Activated B cell treated with CpG ODN at 0.5 μM for 24 hours (primary cell): Measurements from ENCODE around the gene ECEL1. TPM values are rescaled to one million over a fixed set of nuclear protein-coding genes. Genes with fewer than 3 reads are reported as not detected.

ENCODE experiments used
- ATAC-seq: fragments of 200-7000 bp; cut with Tn5 transposase; one replicate; pipeline ENCODE4 v1.10.0; 2021; ENCODE audit warnings: low read depth, mild to moderate bottlenecking, moderate library complexity
- CTCF ChIA-PET: fragments of 350-600 bp; sonication (Branson Sonifier 250); formaldehyde crosslinking; loops from one replicate; lab custom pipeline; 2021; ENCODE audit warnings: antibody characterized with exemption; lab: Charles Lee
- POLR2A ChIA-PET: fragments of 350-600 bp; sonication (Branson Sonifier 250); formaldehyde crosslinking; loops from one replicate; lab custom pipeline; 2021; ENCODE audit warnings: antibody characterized with exemption; lab: Charles Lee
- DNase-seq: peaks from one replicate; pipeline ENCODE4 v3.0.0; 2022
- H3K27ac Mint-ChIP-seq: one replicate; pipeline ENCODE4 v1.8.0; 2020; ENCODE audit warnings: mixed read lengths
- H3K27me3 Mint-ChIP-seq: one replicate; pipeline ENCODE4 v1.8.0; 2021; ENCODE audit warnings: mixed read lengths
- H3K36me3 Mint-ChIP-seq: one replicate; pipeline ENCODE4 v1.8.0; 2021; ENCODE audit warnings: low read depth, mixed read lengths
- H3K4me1 Mint-ChIP-seq: one replicate; pipeline ENCODE4 v1.8.0; 2021; ENCODE audit warnings: mixed read lengths
- H3K4me3 Mint-ChIP-seq: one replicate; pipeline ENCODE4 v1.8.0; 2020; ENCODE audit warnings: mild to moderate bottlenecking, mixed read lengths
- H3K9me3 Mint-ChIP-seq: one replicate; pipeline ENCODE4 v1.8.0; 2020; ENCODE audit warnings: mixed read lengths
- intact Hi-C: fragments of 100-400 bp; cut with micrococcal nuclease; formaldehyde crosslinking; loops from one replicate; pipeline ENCODE4 v1.15.1; 2024
- total RNA-seq: library from RNA; stranded (reverse); gene quantifications from 2 replicates; pipeline ENCODE4 v1.2.3, GENCODE V29; 2022
- TF ChIP-seq, protein P1 (sequence below): fragments of 200-600 bp; IDR thresholded peaks from one replicate; pipeline ENCODE4 v1.8.0; 2022; ENCODE audit warnings: antibody characterized with exemption, mild to moderate bottlenecking

ECEL1 gene
- total RNA-seq, 1 donor from 2014 or later, result not detected

DNA sequence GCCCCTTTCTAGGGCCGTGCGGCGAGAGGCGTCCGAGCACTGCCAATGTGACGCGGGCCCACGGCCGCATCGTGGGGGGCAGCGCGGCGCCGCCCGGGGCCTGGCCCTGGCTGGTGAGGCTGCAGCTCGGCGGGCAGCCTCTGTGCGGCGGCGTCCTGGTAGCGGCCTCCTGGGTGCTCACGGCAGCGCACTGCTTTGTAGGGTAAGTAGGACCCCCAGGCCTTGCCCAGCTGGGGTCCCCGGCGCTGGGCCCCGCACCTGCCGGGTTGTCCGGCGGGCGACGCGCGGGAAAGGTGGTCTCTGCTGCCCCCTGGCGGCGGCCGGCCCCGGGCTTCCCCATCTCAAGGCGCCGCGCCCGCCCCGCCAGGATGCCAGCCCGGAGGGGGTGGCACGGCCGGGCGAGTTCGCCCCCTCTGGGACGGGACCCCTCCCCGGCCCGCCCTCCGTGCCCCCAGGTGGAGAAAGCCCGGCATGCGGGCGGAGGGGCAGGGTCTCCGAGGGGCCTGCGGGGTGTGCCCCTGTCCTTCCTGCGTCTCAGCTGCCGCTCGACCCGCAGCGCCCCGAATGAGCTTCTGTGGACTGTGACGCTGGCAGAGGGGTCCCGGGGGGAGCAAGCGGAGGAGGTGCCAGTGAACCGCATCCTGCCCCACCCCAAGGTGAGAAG lies 34.5 kb upstream of the ECEL1 start:
- POLR2A ChIA-PET, result no interaction called here
- peak; percentile 65 for ATAC-seq
- peaks cover 36% of the 10 kb centered on the region for H3K27me3 Mint-ChIP-seq

DNA sequence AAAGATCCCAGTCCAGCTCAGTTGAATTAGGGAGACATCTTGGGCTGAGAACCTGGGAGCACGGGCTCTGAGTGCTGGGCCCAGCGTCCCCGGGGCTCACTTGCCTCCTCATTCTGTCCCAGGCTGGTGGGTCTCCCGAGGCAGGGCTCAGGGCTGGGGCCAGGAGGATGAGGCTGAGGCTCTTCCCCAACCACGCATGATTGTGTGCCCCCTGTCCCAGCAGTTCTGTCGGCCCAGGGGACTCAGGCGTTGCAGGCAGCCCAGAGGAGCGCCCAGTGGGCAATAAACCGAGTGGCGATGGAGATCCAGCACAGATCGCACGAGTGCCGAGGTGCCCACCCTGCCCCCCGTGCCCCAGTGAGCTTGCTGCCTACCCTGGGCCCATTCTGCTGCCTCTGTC lies 33.5 kb upstream of the ECEL1 start:
- Mint-ChIP-seq H3K9me3 (no peaks in the 10 kb centered on the region), H3K36me3 (no peaks in the 10 kb centered on the region), H3K27me3 (peaks cover 32% of the 10 kb centered on the region), H3K27ac (no peak overlapping the region), H3K4me3 (no peak overlapping the region), H3K4me1 (peaks cover 15% of the 10 kb centered on the region)
- POLR2A ChIA-PET, result no interaction called here
- intact Hi-C loops, result no loop called here
- ATAC-seq (no peak), DNase-seq (no peak)
- TF ChIP-seq, protein P1, sequence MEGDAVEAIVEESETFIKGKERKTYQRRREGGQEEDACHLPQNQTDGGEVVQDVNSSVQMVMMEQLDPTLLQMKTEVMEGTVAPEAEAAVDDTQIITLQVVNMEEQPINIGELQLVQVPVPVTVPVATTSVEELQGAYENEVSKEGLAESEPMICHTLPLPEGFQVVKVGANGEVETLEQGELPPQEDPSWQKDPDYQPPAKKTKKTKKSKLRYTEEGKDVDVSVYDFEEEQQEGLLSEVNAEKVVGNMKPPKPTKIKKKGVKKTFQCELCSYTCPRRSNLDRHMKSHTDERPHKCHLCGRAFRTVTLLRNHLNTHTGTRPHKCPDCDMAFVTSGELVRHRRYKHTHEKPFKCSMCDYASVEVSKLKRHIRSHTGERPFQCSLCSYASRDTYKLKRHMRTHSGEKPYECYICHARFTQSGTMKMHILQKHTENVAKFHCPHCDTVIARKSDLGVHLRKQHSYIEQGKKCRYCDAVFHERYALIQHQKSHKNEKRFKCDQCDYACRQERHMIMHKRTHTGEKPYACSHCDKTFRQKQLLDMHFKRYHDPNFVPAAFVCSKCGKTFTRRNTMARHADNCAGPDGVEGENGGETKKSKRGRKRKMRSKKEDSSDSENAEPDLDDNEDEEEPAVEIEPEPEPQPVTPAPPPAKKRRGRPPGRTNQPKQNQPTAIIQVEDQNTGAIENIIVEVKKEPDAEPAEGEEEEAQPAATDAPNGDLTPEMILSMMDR, result no peak
- CTCF ChIA-PET, result interaction anchor here (1.0 to 1.4 kb wide), 2 partner anchors 10 to 74 kb away, joined by 3 to 6 read pairs; no protein-coding TSS in a partner anchor

More for the DNA sequence above, 34.5 kb upstream of the ECEL1 start:
- intact Hi-C loops, result loop anchor here (1.0 to 2.0 kb wide), 3 partner anchors 28 to 616 kb away; partner anchors contain the start of genes EIF4E2 and TIGD1
- Mint-ChIP-seq H3K4me1 (peaks cover 15% of the 10 kb centered on the region), H3K4me3 (peak overlapping the region; percentile 7), H3K36me3 (no peaks in the 10 kb centered on the region), H3K27ac (no peak overlapping the region), H3K9me3 (no peaks in the 10 kb centered on the region)
- TF ChIP-seq, protein P1, result peak; percentile 56
- DNase-seq, result peak; percentile 79
- CTCF ChIA-PET, result interaction anchor here (1.4 kb wide), 1 partner anchor 75 kb away, joined by 6 read pairs; no protein-coding TSS in a partner anchor

DNA sequence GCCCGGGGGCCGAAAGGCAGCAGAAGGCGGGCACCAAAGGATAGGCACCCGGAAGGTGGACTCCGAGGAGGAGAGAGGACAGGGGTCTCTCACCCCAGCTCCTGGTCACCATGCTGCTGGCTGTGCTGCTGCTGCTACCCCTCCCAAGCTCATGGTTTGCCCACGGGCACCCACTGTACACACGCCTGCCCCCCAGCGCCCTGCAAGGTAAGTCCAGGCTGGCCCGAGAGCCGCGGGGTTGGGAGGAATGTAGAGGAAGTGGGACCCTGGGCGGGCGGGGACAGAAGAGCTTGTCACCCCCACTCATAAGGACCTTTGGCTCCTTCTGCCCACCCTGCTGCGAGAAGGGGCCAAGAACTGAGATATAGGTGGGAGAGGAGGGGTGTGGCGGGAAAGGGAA lies 32.9 kb upstream of the ECEL1 start:
- ATAC-seq (no peak), DNase-seq (no peak)
- Mint-ChIP-seq H3K9me3 (no peaks in the 10 kb centered on the region), H3K4me1 (peaks cover 15% of the 10 kb centered on the region), H3K36me3 (no peaks in the 10 kb centered on the region), H3K27me3 (peaks cover 32% of the 10 kb centered on the region), H3K27ac (no peak overlapping the region), H3K4me3 (no peak overlapping the region)
- CTCF ChIA-PET, result interaction anchor here (1.0 kb wide), 1 partner anchor 11 kb away, joined by 3 read pairs; no protein-coding TSS in a partner anchor
- POLR2A ChIA-PET, result no interaction called here
- intact Hi-C loops, result no loop called here
- TF ChIP-seq, protein P1, result no peak

DNA sequence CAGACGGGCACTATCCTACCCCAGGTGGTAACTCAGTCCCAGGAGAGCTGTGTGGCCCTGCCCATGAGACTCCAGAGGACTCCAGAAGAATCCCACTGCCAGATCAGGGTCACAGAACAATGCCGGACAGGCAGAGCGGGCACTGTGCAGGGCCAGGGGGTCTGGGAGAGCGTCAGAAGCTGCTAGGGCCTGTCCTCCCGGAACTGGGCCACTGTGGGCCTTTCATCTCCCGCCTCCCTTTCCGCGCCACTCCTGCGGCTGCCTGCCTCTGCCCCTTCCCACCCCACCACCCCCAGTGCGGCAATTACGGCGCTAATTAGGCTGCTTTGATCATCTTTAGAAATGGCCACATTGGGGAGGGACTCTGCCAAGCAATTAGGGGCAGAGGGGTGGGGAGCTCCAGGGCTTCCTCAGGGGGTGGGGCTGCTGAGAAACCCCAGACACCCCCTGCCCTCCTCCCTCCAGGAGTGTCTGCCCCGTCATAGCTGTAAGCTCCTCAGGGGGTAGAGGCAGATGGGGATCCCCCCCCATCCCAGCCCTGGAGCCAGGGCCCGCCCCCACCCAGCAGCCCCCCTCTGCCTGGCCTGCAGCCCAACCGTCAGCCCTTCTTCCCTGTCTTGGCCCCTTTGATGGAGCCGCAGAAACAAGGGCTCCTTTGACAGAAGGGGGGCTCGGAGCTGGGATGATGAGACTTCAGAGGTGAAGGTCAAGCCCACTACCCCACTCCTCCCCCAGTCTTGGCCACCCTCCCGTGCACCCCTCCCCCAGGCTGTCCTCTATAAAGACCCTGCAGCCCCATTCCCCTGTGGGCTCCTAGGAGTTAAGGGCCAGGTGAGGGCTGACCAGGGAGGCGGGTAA lies 32.2 kb upstream of the ECEL1 start, which contains the start of gene PRSS56:
PRSS56 (plus strand) TSS at position 808 of the 858 bp plus-strand sequence. CDS start 211 bp downstream, outside the sequence.
- no peaks in the 10 kb centered on the region for H3K36me3 Mint-ChIP-seq
- intact Hi-C loops, result no loop called here
- H3K9me3 Mint-ChIP-seq, result no peaks in the 10 kb centered on the region
- H3K4me1 Mint-ChIP-seq, result peaks cover 15% of the 10 kb centered on the region
- POLR2A ChIA-PET, result no interaction called here
- peaks cover 30% of the 10 kb centered on the region for H3K27me3 Mint-ChIP-seq
- TF ChIP-seq, protein P1, result no peak
- DNase-seq, result no peak
- CTCF ChIA-PET, result no interaction called here
- no peak within 1 kb of the TSS for H3K4me3 Mint-ChIP-seq
- ATAC-seq, result no peak
- no peak within 1 kb of the TSS for H3K27ac Mint-ChIP-seq
